Measurements from ENCODE around the gene LONRF2.
"Not testable (repeated sequence)": the region's sequence is repeated elsewhere in the genome, so short reads cannot be mapped to it uniquely, and the experiment has no call there.

The LONRF2 gene

DNA sequence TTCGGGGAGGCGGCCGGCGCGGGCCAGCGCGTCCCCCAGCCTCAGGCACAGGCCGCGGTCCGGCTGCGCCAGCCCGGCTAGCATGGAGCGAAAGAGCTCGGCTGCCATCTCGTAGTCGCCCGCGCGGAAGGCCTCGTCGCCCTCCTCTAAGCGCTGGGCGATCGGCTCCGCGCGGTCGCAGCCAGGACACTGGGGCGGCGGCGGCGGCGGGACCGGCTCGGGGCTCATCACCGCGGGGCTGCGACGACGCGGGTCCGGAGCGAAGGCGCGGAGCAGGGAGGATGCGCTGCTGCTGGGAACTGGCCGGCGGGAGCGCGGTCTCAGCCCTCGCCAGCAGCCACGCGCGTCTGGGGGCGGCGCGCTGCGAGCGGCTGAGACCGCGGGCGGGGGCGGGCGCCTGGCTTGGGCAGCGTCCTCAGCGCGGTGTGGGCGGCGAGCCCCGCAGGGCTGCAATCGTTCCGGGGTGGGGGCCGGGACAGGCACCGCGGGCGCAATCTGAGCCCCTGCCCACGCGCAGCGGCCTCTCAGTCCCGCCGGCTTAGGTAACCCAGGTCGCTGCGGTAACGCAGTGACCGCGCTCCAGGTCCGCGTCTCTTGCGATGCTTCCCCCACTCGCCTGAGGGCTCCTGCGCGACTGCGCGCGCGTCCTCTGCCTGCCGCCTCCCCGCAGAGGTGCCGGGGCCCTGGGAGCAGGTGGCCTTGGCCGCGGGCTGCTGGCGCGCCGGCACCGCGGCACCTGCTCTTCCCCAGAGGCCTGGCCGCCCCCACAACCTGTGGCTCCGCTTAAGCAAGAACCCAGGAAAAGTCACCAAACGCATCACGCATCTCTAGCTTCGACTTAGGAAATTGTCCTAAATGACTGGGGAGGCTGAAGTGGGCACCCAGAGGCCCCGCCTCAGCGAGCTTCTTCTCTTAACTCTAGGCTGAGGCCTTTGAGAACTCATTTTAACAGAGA lies at the start of gene LONRF2:
Gene LONRF2, minus strand, starts transcription at position 636 of the 955 bp plus-strand sequence. Its CDS starts 408 bp downstream, at position 228.
- DNase-seq = peak; percentile 59

DNA sequence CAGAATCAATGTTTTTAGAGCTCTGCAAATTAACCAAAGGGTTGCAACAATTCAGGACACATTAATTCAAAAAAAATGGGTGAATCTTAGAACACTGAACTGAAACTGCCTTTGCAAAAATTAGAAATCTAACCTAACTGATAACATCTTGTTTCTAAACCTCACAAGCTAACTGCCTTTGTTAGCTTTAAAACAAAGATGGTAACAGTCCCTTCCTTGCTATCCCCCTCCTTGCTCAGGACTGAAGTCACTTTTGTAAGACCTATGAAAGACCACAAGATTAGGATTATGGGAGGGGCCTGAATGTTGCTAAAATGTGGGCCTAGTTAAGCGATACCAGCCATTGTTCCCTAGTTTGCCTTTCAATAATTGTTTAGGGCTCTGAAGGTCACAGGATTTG lies 44.9 kb upstream of the LONRF2 start:
- no peak for DNase-seq

DNA sequence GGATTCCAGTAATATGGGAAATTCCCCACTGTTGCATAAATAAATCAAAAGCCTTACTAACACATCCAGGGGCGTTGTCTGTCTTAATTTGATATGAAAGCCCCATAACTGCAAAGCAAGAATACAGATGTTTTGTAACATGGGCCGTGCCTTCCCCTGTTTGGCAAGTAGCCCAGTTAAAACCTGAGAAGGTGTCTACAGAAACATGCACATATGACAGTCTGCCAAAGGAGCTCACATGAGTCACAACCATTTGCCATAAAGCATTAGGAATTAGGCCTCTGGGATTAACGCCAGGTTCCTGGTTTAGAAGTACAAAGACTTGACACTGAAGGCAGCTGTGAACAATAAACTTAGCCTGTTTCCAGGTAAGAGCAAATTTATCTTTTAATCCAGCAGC lies 43.1 kb upstream of the LONRF2 start:
- no peak for DNase-seq

DNA sequence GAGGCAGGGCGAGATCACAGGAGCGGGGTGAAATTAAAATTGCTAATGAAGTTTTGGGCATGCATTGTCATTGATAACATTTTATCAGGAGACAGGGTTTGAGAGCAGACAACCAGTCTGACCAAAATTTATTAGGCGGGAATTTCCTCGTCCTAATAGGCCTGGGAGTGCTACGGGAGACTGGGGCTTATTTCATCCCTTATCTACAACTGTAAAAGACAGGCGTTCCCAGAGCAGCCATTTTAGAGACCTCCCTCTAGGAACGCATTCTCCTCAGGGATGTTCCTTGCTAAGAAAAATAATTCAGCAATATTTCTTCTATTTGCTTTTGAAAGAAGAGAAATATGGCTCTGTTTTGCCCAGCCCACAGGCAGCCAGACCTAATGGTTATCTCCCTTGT lies 40.0 kb upstream of the LONRF2 start:
- DNase-seq = not testable (repeated sequence)

DNA sequence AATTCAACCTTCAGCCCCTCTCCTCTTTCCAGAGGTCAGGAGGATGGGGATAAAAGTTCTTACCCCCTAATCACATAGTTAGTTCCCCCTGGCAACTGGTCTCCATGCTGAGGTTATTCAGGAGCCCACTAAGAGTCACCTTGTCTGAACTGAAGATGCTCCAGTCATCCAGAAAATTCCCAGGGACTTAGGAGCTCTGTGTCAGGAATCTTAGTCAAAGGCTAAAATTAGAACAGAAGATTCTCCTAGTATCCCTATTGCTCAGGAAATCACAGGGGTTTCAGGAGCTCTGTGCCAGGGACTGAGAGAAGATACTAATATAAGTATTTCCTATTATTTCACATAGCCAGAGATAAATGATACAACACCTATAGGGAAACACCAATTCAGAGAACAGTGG lies 37.3 kb upstream of the LONRF2 start:
- no peak for DNase-seq

DNA sequence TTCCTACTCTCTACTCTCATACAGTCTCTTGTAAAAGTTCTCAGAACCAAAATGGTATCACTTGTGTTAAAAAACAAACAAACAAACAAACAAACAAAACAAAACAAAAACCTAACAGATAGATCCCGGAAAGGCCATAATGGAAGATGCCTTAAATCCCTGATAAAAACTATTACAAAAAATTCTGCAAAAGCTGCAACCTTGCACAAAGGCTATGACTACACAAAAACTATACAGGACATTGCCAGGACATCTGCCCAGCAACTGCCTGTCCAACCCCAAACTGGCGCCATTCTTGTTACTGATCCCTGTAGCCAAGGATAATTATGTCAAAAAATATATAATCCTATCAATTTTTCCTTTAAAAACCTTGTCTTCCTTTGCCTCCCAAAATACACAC lies 36.3 kb upstream of the LONRF2 start:
- no peak for DNase-seq

DNA sequence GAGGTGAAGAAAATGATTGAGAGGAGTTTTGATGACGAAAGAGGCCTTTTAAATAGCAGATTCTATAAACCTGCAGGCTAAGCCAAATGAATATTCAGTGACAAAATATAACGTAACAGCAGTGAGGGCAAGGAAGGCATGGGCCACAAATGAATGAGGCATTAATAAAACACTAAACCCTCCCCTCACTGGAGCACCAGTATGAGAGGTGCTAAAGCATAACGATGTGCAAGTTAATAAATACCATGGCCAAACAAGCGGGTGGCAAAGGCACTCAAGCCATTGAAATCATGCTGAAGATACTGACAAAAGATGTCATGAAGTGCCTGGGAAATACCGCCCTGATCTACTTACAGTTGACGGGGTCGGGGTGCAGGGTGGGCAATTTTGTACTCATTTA lies 30.2 kb upstream of the LONRF2 start:
- DNase-seq = no peak

DNA sequence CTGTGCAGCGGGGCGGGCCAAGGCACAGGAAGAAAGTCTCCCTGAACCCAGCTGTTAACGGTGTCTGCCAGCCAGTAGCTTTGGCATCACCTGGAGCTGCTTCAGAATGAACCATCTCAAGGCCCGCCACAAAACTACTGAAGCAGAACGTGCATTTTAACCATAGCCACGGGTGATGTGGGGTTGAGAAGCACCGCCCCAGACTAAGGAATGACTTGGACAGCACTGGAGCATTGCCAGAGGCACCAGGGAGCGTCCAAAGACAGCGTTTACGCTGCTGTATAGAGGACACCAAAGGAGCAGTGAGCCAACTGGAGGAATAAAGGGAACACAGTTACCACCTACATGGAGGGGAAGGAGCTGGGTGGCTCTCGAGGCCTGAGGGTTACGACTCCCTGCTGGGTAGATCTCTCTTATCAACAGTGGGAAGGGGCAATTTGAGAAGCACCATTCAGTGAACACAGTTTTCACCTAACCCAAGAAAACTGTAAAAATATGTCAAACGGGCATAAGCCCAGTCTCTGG lies 28.4 kb upstream of the LONRF2 start:
- DNase-seq = no peak

DNA sequence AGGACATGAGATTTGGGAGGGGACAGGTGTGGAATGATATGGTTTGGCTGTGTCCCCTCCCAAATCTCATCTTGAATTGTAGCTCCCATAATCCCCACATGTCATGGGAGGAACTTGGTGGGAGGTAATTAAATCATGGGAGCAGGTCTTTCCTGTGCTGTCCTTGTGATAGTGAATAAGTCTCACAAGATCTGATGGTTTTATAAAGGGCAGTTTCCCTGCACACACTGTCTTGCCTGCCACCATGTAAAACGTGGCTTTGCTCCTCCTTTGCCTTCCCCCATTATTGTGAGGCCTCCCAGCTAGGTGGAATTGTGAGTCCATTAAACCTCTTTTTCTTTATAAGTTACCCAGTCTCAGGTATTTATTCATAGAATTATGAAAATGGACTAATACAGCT lies 22.8 kb upstream of the LONRF2 start:
- DNase-seq = not testable (repeated sequence)

DNA sequence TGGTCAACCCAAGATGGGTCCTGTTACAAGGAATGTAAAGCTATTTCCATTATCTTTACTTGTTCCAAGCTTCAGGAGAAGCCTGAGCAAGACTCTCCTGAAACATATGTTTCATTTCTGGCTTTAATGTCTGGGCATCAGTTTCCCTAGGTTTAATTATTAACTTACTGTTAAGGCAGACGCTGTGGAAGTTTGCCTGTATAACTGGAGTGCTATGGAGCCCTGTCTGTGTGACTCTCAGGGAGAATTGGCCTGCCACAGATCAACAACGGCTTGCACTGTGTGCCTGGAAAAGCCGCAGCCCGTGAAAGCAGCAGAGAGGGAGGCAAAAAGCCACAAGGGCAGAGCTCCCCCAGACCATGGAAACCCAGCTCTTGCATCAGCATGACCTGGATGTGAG lies 22.1 kb upstream of the LONRF2 start:
- DNase-seq = no peak

DNA sequence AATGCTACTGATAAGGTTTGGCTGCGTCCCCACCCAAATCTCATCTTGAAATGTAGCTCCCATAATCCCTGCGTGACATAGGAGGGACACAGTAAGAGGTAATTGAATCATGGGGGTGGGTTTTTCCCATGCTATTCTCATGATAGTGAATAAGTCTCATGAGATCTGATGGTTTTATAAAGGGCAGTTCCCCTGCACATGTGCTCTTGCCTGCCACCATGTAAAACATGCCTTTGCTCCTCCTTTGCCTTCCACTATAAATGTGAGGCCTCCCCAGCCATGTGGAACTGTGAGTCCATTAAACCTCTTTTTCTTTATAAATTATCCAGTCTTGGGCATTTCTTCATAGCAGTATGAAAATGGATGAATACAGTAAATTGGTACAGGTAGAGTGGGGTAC lies 20.2 kb upstream of the LONRF2 start:
- DNase-seq = not testable (repeated sequence)

DNA sequence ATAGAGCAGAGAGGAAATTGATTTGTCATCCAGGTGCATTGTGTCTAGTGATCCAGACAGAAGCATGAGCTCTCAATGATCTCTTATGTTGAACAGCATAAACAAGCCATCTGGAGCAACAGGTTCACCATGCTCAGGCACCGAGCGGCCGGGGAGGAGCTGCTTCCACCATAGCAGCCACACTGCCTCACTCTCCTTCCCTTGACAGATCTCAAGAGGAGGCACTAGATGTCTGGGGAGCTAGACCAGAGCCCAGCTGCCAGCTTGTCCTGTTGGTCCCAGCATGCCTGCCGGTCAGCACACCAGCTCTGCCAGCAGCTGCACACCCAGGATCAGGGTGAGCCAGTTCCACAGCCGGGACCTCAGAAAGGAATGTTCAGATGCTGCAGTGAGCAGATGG lies 17.5 kb upstream of the LONRF2 start:
- DNase-seq = no peak

DNA sequence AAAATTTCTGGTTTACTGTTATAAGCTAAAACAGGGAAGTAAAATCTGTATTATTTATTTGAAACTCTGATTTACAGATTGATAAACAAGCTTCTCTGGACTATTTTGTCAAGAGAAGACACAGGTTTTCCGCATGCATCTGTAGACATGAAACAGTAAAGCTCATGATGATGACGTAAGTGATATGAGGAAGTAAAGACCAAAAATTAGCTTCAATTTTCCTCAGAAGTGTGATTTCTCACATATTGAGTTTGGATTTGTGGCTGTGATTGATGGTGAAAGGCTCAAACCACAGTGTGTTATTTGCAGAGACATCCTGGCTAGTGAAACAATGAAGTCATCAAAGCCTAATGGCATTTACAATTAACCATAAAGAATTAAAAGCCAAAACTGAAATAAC lies 12.6 kb upstream of the LONRF2 start:
- no peak for DNase-seq

DNA sequence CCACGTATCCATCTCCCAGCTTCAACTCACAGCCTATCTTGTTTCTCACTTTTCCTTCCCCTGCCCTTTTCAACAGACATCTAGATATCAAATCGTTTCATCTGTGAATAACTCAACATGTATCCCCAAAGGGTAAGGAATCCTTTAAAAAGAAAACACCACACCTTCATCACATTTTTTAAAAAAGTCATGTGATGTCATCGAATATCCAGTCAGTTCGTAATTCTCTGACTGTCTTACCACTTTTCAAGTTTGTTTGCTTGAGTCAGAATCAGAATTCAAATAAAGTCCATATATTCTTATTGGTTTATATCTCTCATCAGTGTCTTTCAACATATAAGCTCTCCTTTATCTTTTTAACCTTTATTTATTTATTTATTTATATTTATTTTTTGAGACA lies 5.4 kb upstream of the LONRF2 start:
- no peak for DNase-seq

DNA sequence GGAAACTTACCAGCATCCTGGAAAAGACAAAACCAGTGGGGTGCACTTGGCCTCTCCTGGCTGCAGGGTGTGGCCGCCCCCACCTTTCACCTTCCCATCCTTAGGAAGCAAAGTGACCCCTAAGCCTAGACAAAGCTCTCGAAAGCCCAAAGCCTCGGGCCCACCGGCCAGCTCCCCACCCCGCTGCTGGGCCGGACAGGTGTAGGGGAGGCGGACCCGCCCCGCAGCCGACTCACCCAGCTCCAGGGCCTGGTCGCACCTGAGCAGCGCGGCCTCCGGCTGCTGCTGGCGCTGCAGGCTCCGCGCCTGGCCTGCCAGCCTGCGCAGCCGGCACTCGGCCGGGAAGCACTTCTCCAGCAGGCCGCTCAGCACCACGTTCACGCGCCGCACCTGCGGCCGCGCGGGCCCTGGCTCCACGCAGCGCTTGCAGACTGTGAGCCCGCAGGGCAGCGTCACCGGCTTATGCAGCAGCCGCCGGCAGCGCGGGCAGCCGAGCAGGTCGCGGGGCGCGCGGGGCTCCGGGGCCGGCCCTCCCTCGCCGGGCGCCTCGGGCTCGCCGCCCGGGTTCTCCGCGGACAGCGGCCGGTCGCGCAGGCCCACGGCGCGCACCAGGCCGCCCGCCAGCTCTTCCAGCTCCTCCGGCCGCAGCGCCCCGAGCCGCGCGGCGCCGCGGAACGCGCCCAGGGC lies 979 bp downstream of the LONRF2 start:
- no peak for DNase-seq

DNA sequence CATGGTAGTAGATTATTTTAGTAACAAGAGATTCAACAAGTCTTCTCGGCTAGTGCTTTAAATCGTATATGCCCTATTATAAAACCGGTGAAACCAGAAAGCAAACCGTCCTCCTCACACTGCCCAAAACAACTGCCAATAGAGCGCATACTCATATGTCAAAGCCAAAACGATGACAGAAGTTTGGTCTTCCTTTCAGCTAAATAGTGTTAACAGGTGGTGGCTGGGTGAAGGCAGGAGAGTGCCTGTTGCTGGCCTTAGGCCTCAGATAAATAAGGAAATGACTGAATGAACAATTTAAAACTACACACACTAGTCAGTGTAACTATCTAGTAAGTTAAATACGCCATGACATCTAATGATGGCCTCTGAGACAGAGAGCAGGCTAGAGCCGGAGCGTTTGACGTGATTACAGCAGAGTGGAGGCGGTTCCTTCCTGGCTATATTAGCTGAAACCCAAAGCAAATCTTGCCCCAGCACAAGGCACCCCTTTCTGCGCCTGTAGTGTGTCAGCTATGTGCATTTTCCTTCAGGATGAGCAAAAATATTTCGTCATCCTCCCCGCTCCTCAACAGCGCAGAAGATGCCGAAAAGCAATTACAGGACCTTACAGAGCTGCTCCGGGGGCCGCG lies 1.6 kb downstream of the LONRF2 start:
- no peak for DNase-seq

DNA sequence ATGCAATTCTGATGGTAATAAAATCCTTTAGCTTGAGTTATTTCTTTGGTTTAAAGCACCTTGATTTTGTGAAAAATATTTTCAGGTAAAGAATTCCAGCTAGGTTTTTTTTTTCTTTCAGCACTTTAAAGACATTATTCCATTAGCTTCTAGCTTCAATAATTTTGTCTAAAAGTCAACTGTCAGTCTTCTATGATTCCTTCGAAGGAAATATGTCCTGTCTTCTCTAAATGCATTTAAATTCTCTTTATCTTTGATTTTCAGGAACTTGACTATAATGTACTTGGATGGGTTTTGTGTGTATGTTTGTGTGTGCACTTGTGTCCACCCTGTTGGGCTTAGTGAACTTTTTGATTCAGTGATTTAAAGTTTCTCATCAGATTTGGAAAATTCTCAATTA lies 4.7 kb downstream of the LONRF2 start:
- no peak for DNase-seq

DNA sequence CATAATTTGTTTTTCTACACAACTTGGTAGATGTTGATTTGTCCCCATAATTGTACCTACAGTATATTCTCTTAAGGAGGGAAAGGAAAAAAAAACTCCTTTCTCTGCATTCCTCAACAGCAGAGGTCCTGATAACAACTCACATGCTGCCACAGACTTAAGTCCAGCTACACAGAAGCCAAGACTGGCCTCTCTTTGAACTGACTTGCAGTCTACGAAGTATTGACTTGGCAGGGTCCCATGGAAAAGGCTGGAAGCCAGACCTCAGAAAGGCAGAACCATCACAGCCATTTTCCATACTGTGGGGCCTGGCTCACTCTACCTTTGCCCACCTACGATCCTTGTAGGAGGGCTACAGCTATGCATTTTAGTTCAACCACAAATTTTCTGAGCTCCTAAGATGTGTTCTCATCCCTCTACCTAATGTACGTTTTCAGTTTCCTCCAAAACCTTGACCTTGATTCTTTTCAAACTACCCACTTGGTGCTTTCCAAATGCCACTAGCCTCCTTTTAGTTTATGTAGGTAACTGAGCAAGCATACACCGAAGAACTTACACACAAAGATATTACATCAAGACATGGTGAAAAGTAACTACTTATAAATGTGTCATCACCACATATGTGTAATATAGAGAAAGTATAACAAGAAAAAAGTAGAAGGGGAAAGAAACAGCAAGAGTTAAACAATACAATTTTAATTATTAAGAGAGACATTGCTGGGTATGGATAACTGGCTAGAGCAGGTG lies 12.2 kb downstream of the LONRF2 start:
- DNase-seq = no peak

DNA sequence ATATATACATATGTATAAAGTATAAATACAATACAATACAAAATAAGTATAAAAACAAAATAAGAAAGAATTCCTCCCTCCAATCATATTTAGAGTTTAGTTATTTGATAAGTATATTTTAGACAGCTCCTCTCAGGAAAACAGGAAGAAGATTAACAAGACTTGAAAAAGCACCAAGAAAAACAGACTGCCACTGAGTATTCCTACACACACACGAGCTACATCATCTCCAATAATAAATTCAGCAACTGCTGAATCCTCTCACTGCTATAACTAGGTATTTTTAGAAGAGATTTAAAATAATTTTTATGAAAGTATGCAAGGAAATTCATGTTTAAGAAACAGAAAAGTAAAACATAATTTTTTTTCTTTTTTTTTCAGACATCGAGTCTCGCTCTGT lies 13.0 kb downstream of the LONRF2 start:
- DNase-seq = no peak

DNA sequence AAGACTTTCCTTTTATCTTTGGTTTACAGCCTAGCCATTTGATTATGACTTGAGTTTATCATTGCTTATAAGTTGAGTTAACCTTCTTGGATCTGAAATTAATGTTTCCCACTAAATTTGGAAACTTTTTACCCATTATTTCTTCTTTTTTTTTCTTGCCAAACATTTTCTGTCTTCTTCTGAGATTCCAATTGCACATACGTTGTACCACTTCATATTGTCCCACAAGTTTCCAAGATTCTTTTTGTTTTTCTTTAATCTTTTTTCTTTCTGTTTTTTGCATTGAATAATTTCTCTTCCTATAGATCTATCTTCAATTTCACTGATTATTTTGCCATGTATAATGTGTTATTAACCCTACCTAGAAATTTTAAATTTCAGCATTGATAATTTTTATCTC lies 18.6 kb downstream of the LONRF2 start:
- no peak for DNase-seq

DNA sequence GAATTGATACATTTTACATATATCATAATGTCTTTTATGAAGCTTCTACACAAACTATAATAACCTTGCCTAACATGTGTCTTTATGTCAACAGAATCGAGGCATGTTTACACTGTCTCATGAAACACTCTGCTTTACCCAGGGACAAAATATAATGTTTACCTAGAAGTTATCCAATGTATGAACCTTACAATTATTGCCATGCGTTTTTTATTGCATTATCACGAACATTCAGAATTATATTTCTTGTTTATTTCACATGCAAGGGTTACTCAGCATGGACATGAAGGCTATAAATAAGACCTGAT lies 19.8 kb downstream of the LONRF2 start:
- no peak for DNase-seq

DNA sequence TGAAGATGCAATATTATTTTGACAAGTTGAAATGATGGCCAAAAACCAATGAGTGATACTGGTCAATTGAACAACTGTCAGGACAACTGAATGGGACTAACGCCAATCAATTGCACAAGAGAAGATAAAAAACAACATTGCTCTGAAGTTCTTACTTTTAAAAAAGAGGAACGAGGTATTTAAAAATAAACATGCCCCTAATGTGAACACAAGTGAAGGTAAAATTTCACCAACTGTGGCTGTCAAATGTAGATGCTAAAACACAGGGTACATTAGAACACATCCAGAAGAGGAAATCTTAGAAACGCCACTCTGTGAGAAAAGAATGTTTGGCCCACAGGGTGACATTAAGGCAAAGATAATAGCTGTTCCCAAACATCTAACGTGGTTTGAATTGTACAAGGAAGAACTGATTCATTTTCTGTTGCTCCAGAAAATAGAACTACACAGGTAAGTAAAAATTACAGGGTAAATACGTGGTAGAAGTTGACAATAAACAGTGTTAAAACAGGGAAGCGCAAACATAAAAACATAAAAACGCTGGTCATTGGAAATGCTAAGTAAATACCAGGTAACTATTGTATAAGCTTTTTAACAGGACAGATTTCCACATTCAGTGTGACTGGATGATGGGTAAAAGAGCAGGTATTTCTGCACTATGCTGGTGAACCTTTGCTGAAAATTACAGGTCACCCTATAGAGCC lies 20.3 kb downstream of the LONRF2 start:
- no peak for DNase-seq

Measured in NCI-H1417 treated with DMSO at 0.1 percent for 48 hours (cell line).